Keratinocyte (primary cell): ENCODE results near the gene ETF1. TPM values are rescaled to one million over a fixed set of nuclear protein-coding genes. Genes with fewer than 3 reads are reported as not detected.
A peak's percentile ranks its signal among the peaks of the same experiment; 100 is the strongest.

ENCODE experiments used
- DNase-seq: peaks from one replicate; pipeline ENCODE4 v3.0.0-alpha.2; 2011; ENCODE audit warnings: low read depth, missing footprints, low spot score
- FAIRE-seq: peaks from 2 replicates; lab custom pipeline; 2011; peaks lifted over from hg19 to GRCh38; lab: Jason Lieb, UNC
- H2AFZ ChIP-seq: 2 replicates; pipeline ENCODE4 v1.6.0; 2012; ENCODE audit warnings: low read length, control low read depth, inconsistent platforms; ENCODE audit not compliant: control insufficient read depth
- H3K27ac ChIP-seq: 2 replicates; pipeline ENCODE4 v1.5.1; 2011; ENCODE audit warnings: low read length; ENCODE audit not compliant: control insufficient read depth, insufficient read depth
- H3K27me3 ChIP-seq: 3 replicates; pipeline ENCODE4 v1.6.0; 2011; ENCODE audit warnings: low read length; ENCODE audit not compliant: control insufficient read depth, insufficient read depth; ENCODE audit errors: extremely low read depth
- H3K36me3 ChIP-seq, 2 experiments: 2 replicates in 1 of 2; 3 replicates in 1 of 2; pipeline ENCODE4 v1.5.1; 2011; ENCODE audit warnings: low read length in 2 of 2, mild to moderate bottlenecking in 1 of 2; ENCODE audit not compliant: control insufficient read depth in 2 of 2, insufficient read depth in 2 of 2; ENCODE audit errors: extremely low read depth in 1 of 2
- H3K4me1 ChIP-seq: 3 replicates; pipeline ENCODE4 v1.5.1; 2011; ENCODE audit warnings: low read length; ENCODE audit not compliant: control insufficient read depth, insufficient read depth; ENCODE audit errors: extremely low read depth
- H3K4me2 ChIP-seq: 3 replicates; pipeline ENCODE4 v1.6.0; 2011; ENCODE audit warnings: low read depth, low read length; ENCODE audit not compliant: control insufficient read depth, insufficient read depth; ENCODE audit errors: extremely low read depth
- H3K4me3 ChIP-seq, 3 experiments: fragments of 200-600 bp in 1 of 3; sonication (generic) in 1 of 3; 2 replicates in 2 of 3; 3 replicates in 1 of 3; pipeline ENCODE4 v1.5.1; 2011 to 2016; ENCODE audit warnings: low read length in 3 of 3, mild to moderate bottlenecking in 3 of 3, control low read depth in 2 of 3, inconsistent platforms in 1 of 3, low read depth in 1 of 3, mixed read lengths in 1 of 3, mixed run types in 1 of 3, moderate library complexity in 1 of 3; ENCODE audit not compliant: control insufficient read depth in 2 of 3, insufficient read depth in 2 of 3; ENCODE audit errors: extremely low read depth in 1 of 3
- H3K79me2 ChIP-seq: 2 replicates; pipeline ENCODE4 v1.6.0; 2012; ENCODE audit warnings: low read length; ENCODE audit not compliant: control insufficient read depth, insufficient read depth
- H3K9ac ChIP-seq: 3 replicates; pipeline ENCODE4 v1.6.0; 2011; ENCODE audit warnings: low read length; ENCODE audit not compliant: control insufficient read depth, insufficient read depth; ENCODE audit errors: extremely low read depth
- H3K9me1 ChIP-seq: 3 replicates; pipeline ENCODE4 v1.6.0; 2011; ENCODE audit warnings: low read length; ENCODE audit not compliant: control insufficient read depth, insufficient read depth; ENCODE audit errors: extremely low read depth
- H3K9me3 ChIP-seq: 2 replicates; pipeline ENCODE4 v1.5.1; 2012; ENCODE audit warnings: low read depth, low read length; ENCODE audit not compliant: control insufficient read depth
- H4K20me1 ChIP-seq: 3 replicates; pipeline ENCODE4 v1.6.0; 2011; ENCODE audit warnings: low read length; ENCODE audit not compliant: control insufficient read depth, insufficient read depth; ENCODE audit errors: extremely low read depth
- EZH2 ChIP-seq: IDR thresholded peaks from one replicate; pipeline ENCODE4 v1.6.1; 2012; ENCODE audit warnings: inconsistent platforms, mild to moderate bottlenecking, low read length, moderate library complexity
- dilution Hi-C: fragments of 300-500 bp; cut with MboI; formaldehyde crosslinking; loops from one replicate; pipeline ENCODE4 v1.7.0; 2020; ENCODE audit warnings: low sequenced_read_pairs; ENCODE audit not compliant: extremely low pct_ligation_motif_present
- polyA plus RNA-seq, 5 experiments: library from polyadenylated mRNA; depleted of rRNA in 3 of 5; stranded (reverse) in 3 of 5; stranded (forward) in 1 of 5; unstranded in 1 of 5; fragments of >200 nt; gene quantifications; 1 replicate in 1 of 5; 2 replicates in 3 of 5; 3 replicates in 1 of 5; pipeline versions ENCODE4 v1.2.1 to v1.2.3, GENCODE V29; 2011 to 2012; ENCODE audit warnings: missing spikeins in 2 of 5, low read depth in 1 of 5, low replicate concordance in 1 of 5
- TF ChIP-seq, protein P1 (sequence below), 3 experiments: IDR thresholded peaks in 1 of 3; conservative IDR thresholded peaks in 1 of 3; optimal IDR thresholded peaks in 1 of 3; 2 replicates in 2 of 3; 3 replicates in 1 of 3; pipeline versions ENCODE3 to v1.5.1; 2011; ENCODE audit warnings: low read length in 3 of 3, mild to moderate bottlenecking in 3 of 3, moderate library complexity in 2 of 3, control low read depth in 1 of 3, inconsistent platforms in 1 of 3; ENCODE audit not compliant: insufficient read depth in 2 of 3; ENCODE audit errors: extremely low read depth in 1 of 3

The ETF1 gene
- polyA plus RNA-seq, 1 donor (not counting 4 experiments of a cell fraction or from before 2014, with no cell fraction given): 137 TPM

DNA sequence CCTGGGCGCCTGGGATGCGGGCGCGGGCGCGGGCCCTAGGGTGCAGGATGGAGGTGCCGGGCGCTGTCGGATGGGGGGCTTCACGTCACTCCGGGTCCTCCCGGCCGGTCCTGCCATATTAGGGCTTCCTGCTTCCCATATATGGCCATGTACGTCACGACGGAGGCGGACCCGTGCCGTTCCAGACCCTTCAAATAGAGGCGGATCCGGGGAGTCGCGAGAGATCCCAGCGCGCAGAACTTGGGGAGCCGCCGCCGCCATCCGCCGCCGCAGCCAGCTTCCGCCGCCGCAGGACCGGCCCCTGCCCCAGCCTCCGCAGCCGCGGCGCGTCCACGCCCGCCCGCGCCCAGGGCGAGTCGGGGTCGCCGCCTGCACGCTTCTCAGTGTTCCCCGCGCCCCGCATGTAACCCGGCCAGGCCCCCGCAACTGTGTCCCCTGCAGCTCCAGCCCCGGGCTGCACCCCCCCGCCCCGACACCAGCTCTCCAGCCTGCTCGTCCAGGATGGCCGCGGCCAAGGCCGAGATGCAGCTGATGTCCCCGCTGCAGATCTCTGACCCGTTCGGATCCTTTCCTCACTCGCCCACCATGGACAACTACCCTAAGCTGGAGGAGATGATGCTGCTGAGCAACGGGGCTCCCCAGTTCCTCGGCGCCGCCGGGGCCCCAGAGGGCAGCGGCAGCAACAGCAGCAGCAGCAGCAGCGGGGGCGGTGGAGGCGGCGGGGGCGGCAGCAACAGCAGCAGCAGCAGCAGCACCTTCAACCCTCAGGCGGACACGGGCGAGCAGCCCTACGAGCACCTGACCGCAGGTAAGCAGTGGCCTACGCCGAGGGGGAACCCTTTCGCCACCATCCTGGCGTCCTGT is 77.5 kb downstream of the ETF1 start, which contains the start of gene EGR1:
Gene EGR1, plus strand, starts transcription at position 219 of the 864 bp plus-strand sequence. Its CDS starts 283 bp downstream, at position 502.
- dilution Hi-C loops: no loop called here
- no peak for DNase-seq
- Histone ChIP-seq H3K27ac (peak within 1 kb of the TSS; percentile 79), H3K79me2 (peaks cover 12% of the 10 kb centered on the region), H2AFZ (peak within 1 kb of the TSS; percentile 89), H3K36me3 (peaks cover 11 to 20% of the 10 kb centered on the region in 2 experiments), H3K4me3 (peak within 1 kb of the TSS; percentile 75 to 92 (median 75)), H3K9me1 (no peaks in the 10 kb centered on the region), H3K9ac (peak within 1 kb of the TSS; percentile 91), H3K4me1 (peaks cover 23% of the 10 kb centered on the region), H3K9me3 (no peaks in the 10 kb centered on the region), H3K27me3 (no peaks in the 10 kb centered on the region), H3K4me2 (peak within 1 kb of the TSS; percentile 100), H4K20me1 (peaks cover 16% of the 10 kb centered on the region)
- no peak for TF ChIP-seq EZH2
- TF ChIP-seq, protein P1, sequence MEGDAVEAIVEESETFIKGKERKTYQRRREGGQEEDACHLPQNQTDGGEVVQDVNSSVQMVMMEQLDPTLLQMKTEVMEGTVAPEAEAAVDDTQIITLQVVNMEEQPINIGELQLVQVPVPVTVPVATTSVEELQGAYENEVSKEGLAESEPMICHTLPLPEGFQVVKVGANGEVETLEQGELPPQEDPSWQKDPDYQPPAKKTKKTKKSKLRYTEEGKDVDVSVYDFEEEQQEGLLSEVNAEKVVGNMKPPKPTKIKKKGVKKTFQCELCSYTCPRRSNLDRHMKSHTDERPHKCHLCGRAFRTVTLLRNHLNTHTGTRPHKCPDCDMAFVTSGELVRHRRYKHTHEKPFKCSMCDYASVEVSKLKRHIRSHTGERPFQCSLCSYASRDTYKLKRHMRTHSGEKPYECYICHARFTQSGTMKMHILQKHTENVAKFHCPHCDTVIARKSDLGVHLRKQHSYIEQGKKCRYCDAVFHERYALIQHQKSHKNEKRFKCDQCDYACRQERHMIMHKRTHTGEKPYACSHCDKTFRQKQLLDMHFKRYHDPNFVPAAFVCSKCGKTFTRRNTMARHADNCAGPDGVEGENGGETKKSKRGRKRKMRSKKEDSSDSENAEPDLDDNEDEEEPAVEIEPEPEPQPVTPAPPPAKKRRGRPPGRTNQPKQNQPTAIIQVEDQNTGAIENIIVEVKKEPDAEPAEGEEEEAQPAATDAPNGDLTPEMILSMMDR (optimal IDR thresholded peaks at IDR 0.05 in 1 of 3, IDR thresholded peaks at IDR 0.05 in 1 of 3, conservative IDR thresholded peaks at IDR 0.05 in 1 of 3; ENCODE audit: extremely low read depth in 1 of 3, insufficient read depth in 2 of 3, low read length in 3 of 3): no peak
- FAIRE-seq: no peak

DNA sequence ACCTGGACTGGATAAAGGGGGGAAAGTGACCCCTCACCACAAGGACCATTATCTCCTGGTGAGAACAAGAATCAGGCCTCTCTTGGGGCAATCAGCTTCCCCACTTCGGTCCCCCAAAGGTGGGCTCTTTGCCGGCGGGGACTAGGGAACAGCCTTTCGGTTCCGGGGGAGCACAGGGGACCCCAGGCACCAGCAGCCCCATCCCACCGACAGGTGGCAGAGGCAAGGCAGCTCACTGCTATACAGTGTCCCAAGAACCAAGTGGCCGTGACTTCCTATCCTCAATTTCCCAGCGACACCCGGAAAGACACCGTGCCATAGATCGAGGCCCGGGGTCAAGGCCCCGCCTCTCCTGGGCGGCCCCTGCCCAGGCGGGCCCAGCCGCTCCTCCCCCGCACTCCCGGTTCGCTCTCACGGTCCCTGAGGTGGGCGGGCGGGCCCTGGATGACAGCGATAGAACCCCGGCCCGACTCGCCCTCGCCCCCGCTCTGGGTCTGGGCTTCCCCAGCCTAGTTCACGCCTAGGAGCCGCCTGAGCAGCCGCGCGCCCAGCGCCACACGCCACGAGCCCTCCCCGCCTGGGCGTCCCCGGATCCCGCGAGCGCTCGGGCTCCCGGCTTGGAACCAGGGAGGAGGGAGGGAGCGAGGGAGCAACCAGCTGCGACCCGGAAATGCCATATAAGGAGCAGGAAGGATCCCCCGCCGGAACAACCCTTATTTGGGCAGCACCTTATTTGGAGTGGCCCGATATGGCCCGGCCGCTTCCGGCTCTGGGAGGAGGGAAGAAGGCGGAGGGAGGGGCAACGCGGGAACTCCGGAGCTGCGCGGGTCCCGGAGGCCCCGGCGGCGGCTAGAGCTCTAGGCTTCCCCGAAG is 78.4 kb downstream of the ETF1 start:
- H3K4me1 ChIP-seq: peaks cover 19% of the 10 kb centered on the region
- peak overlapping the region; percentile 91 for H3K9ac ChIP-seq
- H3K4me2 ChIP-seq: peak overlapping the region; percentile 100
- peaks cover 12% of the 10 kb centered on the region for H3K79me2 ChIP-seq
- no peaks in the 10 kb centered on the region for H3K9me1 ChIP-seq
- H3K4me3 ChIP-seq: peak overlapping the region; percentile 75 to 92 (median 75)
- TF ChIP-seq, protein P1 (optimal IDR thresholded peaks at IDR 0.05 in 1 of 3, IDR thresholded peaks at IDR 0.05 in 1 of 3, conservative IDR thresholded peaks at IDR 0.05 in 1 of 3; ENCODE audit: extremely low read depth in 1 of 3, insufficient read depth in 2 of 3, low read length in 3 of 3): no peak
- no peak for TF ChIP-seq EZH2
- DNase-seq: peak; percentile 79
- H3K9me3 ChIP-seq: no peaks in the 10 kb centered on the region
- peaks cover 16% of the 10 kb centered on the region for H4K20me1 ChIP-seq
- H3K27me3 ChIP-seq: no peaks in the 10 kb centered on the region
- H3K36me3 ChIP-seq: peaks cover 11 to 20% of the 10 kb centered on the region in 2 experiments
- peak; percentile 73 for FAIRE-seq
- peak overlapping the region; percentile 89 for H2AFZ ChIP-seq
- peak overlapping the region; percentile 79 for H3K27ac ChIP-seq
- dilution Hi-C loops: no loop called here
